H1 (cell line): ENCODE results near the gene TARBP2.

ENCODE experiments used
- CTCF ChIP-seq, 3 experiments: IDR thresholded peaks; 1 replicate in 2 of 3; 2 replicates in 1 of 3; pipeline versions ENCODE4 v1.5.1 to v1.6.1; 2011; ENCODE audit warnings: low read length in 3 of 3, mild to moderate bottlenecking in 3 of 3, inconsistent platforms in 2 of 3, low read depth in 1 of 3, moderate library complexity in 1 of 3; ENCODE audit not compliant: insufficient read depth in 1 of 3; ENCODE audit errors: control extremely low read depth in 1 of 3
- GABPA ChIP-seq: IDR thresholded peaks from 2 replicates; pipeline ENCODE4 v1.6.1; 2011; ENCODE audit warnings: mild to moderate bottlenecking, low read length, moderate library complexity, borderline replicate concordance; ENCODE audit not compliant: insufficient read depth

- no peak for TF ChIP-seq CTCF (IDR thresholded peaks at IDR 0.05; ENCODE audit: control extremely low read depth in 1 of 3, insufficient read depth in 1 of 3, low read depth in 1 of 3, low read length in 3 of 3)
- no peak for TF ChIP-seq GABPA
These were observed 36.2 kb upstream of the TARBP2 start for GRCh38 chr12:53464685-53465418.
